SJCRH30 (cell line): ENCODE data around the gene IGFL4. TPM values are rescaled to one million over a fixed set of nuclear protein-coding genes. Genes with fewer than 3 reads are reported as not detected.

Source experiments
- DNase-seq, 2 experiments: peaks; one replicate each; pipeline ENCODE4 v3.0.0-alpha.2; 2015 to 2020
- H3K27ac ChIP-seq: fragments of 250-450 bp; sonication (Bioruptor Pico); 2 replicates; pipeline ENCODE4 v1.5.1; 2020; ENCODE audit warnings: mild to moderate bottlenecking, moderate library complexity
- H3K27me3 ChIP-seq: fragments of 250-450 bp; sonication (Bioruptor Pico); 2 replicates; pipeline ENCODE4 v1.5.1; 2020; ENCODE audit warnings: mild to moderate bottlenecking, moderate library complexity
- H3K36me3 ChIP-seq: fragments of 250-450 bp; sonication (Bioruptor Pico); 2 replicates; pipeline ENCODE4 v1.5.1; 2020; ENCODE audit warnings: mild to moderate bottlenecking, moderate library complexity
- H3K4me1 ChIP-seq: fragments of 250-450 bp; sonication (Bioruptor Pico); 2 replicates; pipeline ENCODE4 v1.5.1; 2020; ENCODE audit warnings: mild to moderate bottlenecking, moderate library complexity
- H3K4me3 ChIP-seq: fragments of 250-450 bp; sonication (Bioruptor Pico); 2 replicates; pipeline ENCODE4 v1.5.1; 2020; ENCODE audit warnings: mild to moderate bottlenecking, moderate library complexity
- H3K9me3 ChIP-seq: fragments of 250-450 bp; sonication (Bioruptor Pico); replicated peaks from 2 replicates; pipeline ENCODE4 v1.5.1; 2020; ENCODE audit warnings: mild to moderate bottlenecking, moderate library complexity
- total RNA-seq: library from RNA; depleted of rRNA; stranded (reverse); fragments of >200 nt; shearing (Covaris generic); gene quantifications from 2 replicates; pipeline ENCODE4 v1.2.3, GENCODE V29; 2014

IGFL4 gene
- total RNA-seq, 1 experiment from 2014 or later, result not detected

DNA sequence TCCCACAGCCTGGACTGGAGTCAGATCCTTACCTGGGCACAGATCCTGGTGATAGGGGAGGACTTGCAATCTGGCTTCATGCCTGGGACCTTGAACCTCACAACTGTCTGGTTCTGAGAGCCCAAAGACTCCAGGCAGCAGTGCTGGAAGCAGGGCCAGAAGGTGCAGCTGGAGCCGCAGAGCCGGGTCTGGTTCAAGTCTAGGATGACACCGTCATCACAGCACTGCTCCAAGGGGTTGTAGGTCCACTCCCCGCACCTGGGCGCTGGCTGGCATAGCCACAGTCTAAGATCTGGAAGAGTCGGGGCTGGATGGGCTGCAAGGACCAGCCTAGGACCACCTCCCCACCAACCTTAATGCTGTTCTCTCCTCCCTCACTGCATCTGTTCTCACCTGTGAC, 677 bp downstream of the IGFL4 start:
- Histone ChIP-seq H3K36me3 (no peaks in the 10 kb centered on the region), H3K9me3 (no peaks in the 10 kb centered on the region), H3K4me1 (peaks cover 22% of the 10 kb centered on the region), H3K27ac (no peak overlapping the region), H3K4me3 (no peak overlapping the region), H3K27me3 (no peaks in the 10 kb centered on the region)
- no peak for DNase-seq

GRCh38 chr19:46036744-46037128, 4.1 kb downstream of the IGFL4 start:
- H3K4me3 ChIP-seq, result no peak overlapping the region
- DNase-seq, result peak; percentile 78 to 90
- H3K9me3 ChIP-seq, result no peaks in the 10 kb centered on the region
- peaks cover 30% of the 10 kb centered on the region for H3K4me1 ChIP-seq
- no peaks in the 10 kb centered on the region for H3K36me3 ChIP-seq
- peak overlapping the region; percentile 50 for H3K27ac ChIP-seq
- H3K27me3 ChIP-seq, result no peaks in the 10 kb centered on the region

GRCh38 chr19:46035986-46036743, 4.6 kb downstream of the IGFL4 start:
- H3K4me1 ChIP-seq, result peaks cover 35% of the 10 kb centered on the region
- peak; percentile 67 to 78 for DNase-seq
- no peak overlapping the region for H3K4me3 ChIP-seq
- H3K9me3 ChIP-seq, result no peaks in the 10 kb centered on the region
- H3K27ac ChIP-seq, result peak overlapping the region; percentile 50
- no peaks in the 10 kb centered on the region for H3K36me3 ChIP-seq
- H3K27me3 ChIP-seq, result no peaks in the 10 kb centered on the region

- H3K4me1 ChIP-seq, result peaks cover 40% of the 10 kb centered on the region
- no peaks in the 10 kb centered on the region for H3K9me3 ChIP-seq
- no peak for DNase-seq
- H3K27me3 ChIP-seq, result no peaks in the 10 kb centered on the region
- no peak overlapping the region for H3K27ac ChIP-seq
- no peak overlapping the region for H3K4me3 ChIP-seq
- no peaks in the 10 kb centered on the region for H3K36me3 ChIP-seq
These were observed 5.3 kb downstream of the IGFL4 start for GRCh38 chr19:46035546-46035945.

DNA sequence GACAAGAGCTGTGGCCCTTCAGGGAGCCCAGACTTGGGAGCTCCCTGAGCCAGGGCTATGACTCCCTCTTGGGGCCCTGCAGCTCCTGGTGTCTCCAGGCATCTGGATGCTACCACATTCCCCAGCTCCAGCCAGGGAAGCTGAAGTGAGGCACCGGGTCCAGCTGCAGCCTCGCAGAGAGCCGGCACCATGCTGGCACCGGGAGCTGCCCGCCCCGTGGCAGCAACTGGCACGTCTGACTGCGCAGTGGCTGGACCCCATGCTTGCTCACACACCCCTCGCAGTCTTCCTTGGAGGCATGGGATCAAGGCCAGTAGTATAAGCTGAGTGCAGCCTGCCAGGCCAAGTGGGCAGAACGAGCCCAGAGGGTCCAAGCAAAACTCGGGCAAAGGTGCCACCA, 7.4 kb downstream of the IGFL4 start:
- H3K27ac ChIP-seq, result no peak overlapping the region
- no peak overlapping the region for H3K4me3 ChIP-seq
- H3K27me3 ChIP-seq, result no peaks in the 10 kb centered on the region
- H3K4me1 ChIP-seq, result peaks cover 43% of the 10 kb centered on the region
- H3K36me3 ChIP-seq, result no peaks in the 10 kb centered on the region
- DNase-seq, result no peak
- H3K9me3 ChIP-seq, result no peaks in the 10 kb centered on the region

DNA sequence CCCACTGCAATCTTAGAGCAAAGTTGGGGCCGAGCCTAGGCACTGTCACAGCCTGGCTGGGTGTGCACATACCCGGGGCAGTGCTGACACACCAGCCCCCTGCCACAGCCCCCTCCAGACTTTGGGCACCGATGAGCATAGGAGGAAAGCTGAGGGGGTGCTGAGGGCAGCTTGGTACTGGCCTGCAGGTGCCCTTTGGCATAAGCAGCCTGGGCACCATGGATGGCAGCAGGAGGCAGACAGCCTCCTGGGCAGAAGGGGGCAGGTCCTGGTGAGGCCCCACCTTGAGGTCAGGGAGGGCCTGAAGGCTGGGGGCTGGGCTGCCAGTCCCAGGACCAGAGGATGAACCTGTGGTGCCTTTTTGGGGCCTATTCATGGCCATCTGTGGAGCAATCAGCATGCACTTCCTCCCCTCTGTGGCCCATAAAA, 8.2 kb downstream of the IGFL4 start:
- Histone ChIP-seq H3K9me3 (no peaks in the 10 kb centered on the region), H3K27me3 (no peaks in the 10 kb centered on the region), H3K36me3 (no peaks in the 10 kb centered on the region), H3K27ac (no peak overlapping the region), H3K4me3 (no peak overlapping the region), H3K4me1 (peaks cover 43% of the 10 kb centered on the region)
- DNase-seq, result no peak

- Histone ChIP-seq H3K9me3 (no peaks in the 10 kb centered on the region), H3K36me3 (no peaks in the 10 kb centered on the region), H3K4me1 (peaks cover 37% of the 10 kb centered on the region), H3K4me3 (no peak overlapping the region), H3K27ac (no peak overlapping the region), H3K27me3 (no peaks in the 10 kb centered on the region)
- DNase-seq, result peak; percentile 44 to 79
These were observed 8.8 kb downstream of the IGFL4 start for GRCh38 chr19:46031781-46032596.

GRCh38 chr19:46030812-46031550, 9.8 kb downstream of the IGFL4 start:
- DNase-seq, result peak; percentile 37 to 58
- Histone ChIP-seq H3K4me3 (no peak overlapping the region), H3K27ac (no peak overlapping the region)

GRCh38 chr19:46025835-46026234, 15.0 kb downstream of the IGFL4 start:
- Histone ChIP-seq H3K9me3 (no peaks in the 10 kb centered on the region), H3K27ac (no peak overlapping the region), H3K4me3 (no peak overlapping the region), H3K27me3 (no peaks in the 10 kb centered on the region), H3K4me1 (peaks cover 6% of the 10 kb centered on the region), H3K36me3 (no peaks in the 10 kb centered on the region)
- no peak for DNase-seq

More at GRCh38 chr19:46030812-46031550, 9.8 kb downstream of the IGFL4 start:
- Histone ChIP-seq H3K36me3 (no peaks in the 10 kb centered on the region), H3K9me3 (no peaks in the 10 kb centered on the region), H3K27me3 (no peaks in the 10 kb centered on the region), H3K4me1 (peaks cover 27% of the 10 kb centered on the region)

DNA sequence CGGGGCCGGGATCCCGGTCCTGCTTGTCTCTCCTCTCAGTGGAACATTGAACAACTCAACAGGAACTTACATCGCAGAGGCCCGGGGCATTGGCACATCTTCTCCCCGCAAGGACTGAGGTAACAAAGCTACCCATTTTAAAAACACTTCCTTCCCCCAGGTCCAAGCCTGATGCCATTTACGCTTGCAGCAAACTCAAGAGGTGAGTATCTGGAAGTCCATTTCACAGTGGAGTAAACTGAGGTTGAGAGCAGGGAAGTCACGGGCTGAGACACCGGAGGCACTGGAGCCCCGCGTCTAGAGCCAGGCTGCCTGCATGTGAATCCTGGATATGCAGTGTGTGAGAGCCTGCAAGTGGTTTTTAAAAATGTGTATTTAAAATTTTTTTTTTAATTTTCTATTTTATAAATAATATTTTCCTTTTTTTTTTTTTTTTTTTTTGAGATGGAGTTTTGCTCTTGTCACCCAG, 17.5 kb downstream of the IGFL4 start:
- H3K4me1 ChIP-seq, result no peaks in the 10 kb centered on the region
- no peak for DNase-seq
- no peaks in the 10 kb centered on the region for H3K36me3 ChIP-seq
- no peaks in the 10 kb centered on the region for H3K27me3 ChIP-seq
- no peaks in the 10 kb centered on the region for H3K9me3 ChIP-seq
- no peak overlapping the region for H3K27ac ChIP-seq
- no peak overlapping the region for H3K4me3 ChIP-seq

DNA sequence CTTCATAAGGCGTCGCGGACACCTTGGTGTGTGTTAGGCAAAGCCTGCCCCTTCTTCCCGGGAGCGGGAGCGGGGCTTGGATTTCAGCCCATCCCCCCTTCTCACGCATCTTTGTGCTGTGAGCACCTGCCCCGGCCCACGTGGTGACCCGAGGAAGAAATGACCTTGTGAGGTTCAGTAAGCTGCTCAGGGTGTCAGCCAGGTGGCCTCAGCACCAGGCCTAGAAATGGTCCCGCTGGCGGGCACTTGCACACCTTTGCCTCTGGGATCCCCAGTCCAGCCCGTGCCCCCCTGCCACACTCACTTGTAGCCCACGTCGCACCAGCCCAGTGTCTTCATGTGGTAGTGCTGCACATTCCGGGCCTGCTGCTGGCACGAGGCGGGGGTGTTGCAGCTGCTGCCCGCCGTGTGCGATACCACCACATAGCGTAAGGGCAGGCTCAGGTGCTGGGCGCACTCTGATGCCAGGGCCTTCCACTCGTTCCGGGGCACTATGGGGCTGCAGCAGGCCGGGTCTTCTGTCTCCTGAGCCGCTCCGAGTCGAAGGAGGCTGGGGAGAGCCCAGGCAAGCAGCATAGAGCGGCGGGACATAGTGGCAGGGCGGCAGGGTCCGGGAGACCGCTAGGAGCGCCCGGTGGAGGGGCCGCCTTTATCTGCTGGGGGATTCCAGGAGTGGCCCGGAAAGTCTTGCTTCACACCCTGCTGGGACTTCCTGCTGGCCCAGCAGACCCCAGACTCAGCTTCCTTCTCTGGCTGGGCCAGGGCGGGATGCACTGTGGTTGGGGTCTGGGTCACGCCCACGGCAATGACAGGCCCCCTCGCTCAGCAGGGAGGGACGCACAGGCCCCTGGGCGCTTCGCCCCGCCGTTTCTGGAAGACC, 18.1 kb downstream of the IGFL4 start, which contains the start of gene PGLYRP1:
TSS of gene PGLYRP1 (minus strand) at position 623 of the 880 bp plus-strand sequence. CDS start at position 591, 32 bp downstream.
- Histone ChIP-seq H3K4me3 (no peak within 1 kb of the TSS), H3K36me3 (no peaks in the 10 kb centered on the region)
- no peak for DNase-seq

GRCh38 chr19:46022061-46022430, 18.8 kb downstream of the IGFL4 start:
- Histone ChIP-seq H3K36me3 (no peaks in the 10 kb centered on the region), H3K4me3 (no peak overlapping the region), H3K4me1 (no peaks in the 10 kb centered on the region), H3K27ac (no peak overlapping the region), H3K9me3 (no peaks in the 10 kb centered on the region), H3K27me3 (no peaks in the 10 kb centered on the region)
- DNase-seq, result no peak

More for the DNA sequence above, 18.1 kb downstream of the IGFL4 start, which contains the start of gene PGLYRP1:
- no peak within 1 kb of the TSS for H3K27ac ChIP-seq
- H3K9me3 ChIP-seq, result no peaks in the 10 kb centered on the region
- no peaks in the 10 kb centered on the region for H3K4me1 ChIP-seq
- no peaks in the 10 kb centered on the region for H3K27me3 ChIP-seq

DNA sequence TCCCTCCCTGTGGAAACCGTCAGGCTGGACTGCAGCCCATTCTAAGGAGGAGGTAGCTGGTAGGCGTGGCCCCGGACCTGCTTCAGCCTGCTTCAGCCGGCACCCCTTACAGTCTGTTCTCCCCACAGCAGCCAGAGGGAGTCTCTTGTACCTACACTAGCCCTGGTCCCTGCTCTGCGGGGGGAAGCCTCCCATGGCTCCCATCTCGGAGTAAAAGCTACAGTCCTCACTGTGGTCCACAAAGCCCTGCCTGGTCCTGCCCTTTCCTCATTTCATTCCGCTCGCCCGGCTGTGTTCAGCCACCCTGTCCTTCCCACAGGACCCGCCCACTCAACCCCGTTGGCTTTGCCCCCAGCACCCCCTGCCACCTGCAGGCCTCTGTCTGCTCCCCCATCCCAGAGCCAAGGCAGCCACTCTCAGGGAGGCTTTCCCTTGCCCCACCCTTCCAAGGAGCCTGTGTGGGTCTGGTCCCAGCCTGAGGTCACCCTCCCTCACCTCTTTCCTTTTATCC, 19.2 kb downstream of the IGFL4 start:
- H3K4me3 ChIP-seq, result no peak overlapping the region
- H3K4me1 ChIP-seq, result no peaks in the 10 kb centered on the region
- no peak overlapping the region for H3K27ac ChIP-seq
- H3K27me3 ChIP-seq, result no peaks in the 10 kb centered on the region
- DNase-seq, result no peak
- H3K36me3 ChIP-seq, result no peaks in the 10 kb centered on the region
- no peaks in the 10 kb centered on the region for H3K9me3 ChIP-seq

- Histone ChIP-seq H3K4me1 (no peaks in the 10 kb centered on the region), H3K27me3 (no peaks in the 10 kb centered on the region), H3K36me3 (no peaks in the 10 kb centered on the region), H3K27ac (no peak overlapping the region), H3K9me3 (no peaks in the 10 kb centered on the region), H3K4me3 (no peak overlapping the region)
- no peak for DNase-seq
These were observed 20.0 kb downstream of the IGFL4 start for GRCh38 chr19:46020819-46021125.
